ENCODE data around the gene CACNG1.

CACNG1 gene

DNA sequence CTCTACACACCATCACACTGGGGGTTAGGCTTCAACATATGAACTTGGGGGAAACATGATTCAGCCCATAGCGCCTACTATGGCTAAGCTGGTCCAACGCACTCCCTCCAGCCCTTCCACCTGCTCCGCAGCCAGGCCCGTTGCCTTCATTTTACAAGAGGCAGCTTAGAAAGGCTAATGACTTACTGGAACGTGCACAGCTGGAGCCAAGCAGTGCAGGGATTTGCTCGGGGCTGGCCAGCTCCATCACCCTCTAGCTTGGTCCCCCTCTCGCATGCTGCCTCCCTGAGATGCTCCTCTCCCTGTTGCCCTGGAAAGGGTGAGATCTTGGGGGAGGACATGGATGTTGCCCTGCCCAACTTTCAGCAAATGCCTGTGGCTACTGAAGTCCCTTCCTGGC lies 2.8 kb upstream of the CACNG1 start:
- Histone ChIP-seq H3K4me3 (replicated peaks; ENCODE audit: low read depth, low read length) (no peak overlapping the region), H3K36me3 (ENCODE audit: control insufficient read depth, insufficient read depth, low read length) (no peaks in the 10 kb centered on the region), H3K27me3 (replicated peaks; ENCODE audit: control insufficient read depth, insufficient read depth, low read length) (no peaks in the 10 kb centered on the region)
- DNase-seq (ENCODE audit: extremely low read depth, insufficient read length) = no peak
- TF ChIP-seq, protein P1, sequence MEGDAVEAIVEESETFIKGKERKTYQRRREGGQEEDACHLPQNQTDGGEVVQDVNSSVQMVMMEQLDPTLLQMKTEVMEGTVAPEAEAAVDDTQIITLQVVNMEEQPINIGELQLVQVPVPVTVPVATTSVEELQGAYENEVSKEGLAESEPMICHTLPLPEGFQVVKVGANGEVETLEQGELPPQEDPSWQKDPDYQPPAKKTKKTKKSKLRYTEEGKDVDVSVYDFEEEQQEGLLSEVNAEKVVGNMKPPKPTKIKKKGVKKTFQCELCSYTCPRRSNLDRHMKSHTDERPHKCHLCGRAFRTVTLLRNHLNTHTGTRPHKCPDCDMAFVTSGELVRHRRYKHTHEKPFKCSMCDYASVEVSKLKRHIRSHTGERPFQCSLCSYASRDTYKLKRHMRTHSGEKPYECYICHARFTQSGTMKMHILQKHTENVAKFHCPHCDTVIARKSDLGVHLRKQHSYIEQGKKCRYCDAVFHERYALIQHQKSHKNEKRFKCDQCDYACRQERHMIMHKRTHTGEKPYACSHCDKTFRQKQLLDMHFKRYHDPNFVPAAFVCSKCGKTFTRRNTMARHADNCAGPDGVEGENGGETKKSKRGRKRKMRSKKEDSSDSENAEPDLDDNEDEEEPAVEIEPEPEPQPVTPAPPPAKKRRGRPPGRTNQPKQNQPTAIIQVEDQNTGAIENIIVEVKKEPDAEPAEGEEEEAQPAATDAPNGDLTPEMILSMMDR (IDR thresholded peaks at IDR 0.05; ENCODE audit: insufficient read depth, low read length, poor library complexity, severe bottlenecking) = no peak

DNA sequence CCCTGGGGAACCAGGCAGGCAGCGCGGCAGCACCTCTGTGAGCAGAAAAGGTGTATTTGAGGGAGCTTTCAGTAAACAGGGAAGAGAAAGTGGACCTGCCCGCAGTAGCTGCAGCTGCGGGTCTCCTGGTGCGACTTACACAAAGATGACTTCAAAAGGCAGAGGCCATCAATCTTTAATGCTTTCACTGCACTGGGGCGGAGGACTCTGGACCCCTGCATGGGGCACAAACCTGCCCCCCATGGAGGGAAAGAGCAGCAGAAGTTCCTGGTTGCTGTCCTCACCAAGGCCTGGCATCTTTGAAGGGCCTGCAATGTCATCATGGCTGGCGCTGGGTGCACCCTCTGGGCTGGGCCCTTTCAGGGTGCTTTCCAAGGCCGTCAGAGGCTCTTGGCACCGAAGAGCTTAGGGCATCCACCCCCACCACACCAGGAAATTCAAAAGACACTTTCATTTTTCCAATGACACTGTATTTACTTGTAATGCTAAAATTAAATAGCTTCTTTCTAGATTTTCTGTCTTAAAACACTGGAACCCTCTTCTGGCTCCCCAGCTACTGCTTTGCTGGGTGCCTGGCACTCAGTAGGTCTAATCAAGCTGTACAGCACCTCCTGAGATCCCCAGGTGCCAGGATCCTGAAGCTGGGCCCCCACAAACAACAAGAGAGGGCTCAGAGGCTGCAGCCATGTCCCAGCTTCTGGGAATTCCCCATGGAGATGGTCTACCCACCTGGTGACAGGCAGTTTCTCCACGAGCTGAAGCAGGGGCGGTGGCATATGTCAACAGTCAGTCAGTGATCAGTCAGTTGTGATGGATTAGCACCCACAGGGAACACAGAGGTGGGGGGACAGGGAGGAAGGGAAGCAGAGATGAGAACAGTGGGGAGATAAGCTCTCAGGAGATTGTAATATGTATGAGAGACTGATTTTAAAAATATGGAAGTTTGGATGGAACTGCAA lies 2.1 kb upstream of the CACNG1 start:
- TF ChIP-seq, protein P1 (IDR thresholded peaks at IDR 0.05; ENCODE audit: insufficient read depth, low read length, poor library complexity, severe bottlenecking) = no peak
- no peak for DNase-seq (ENCODE audit: extremely low read depth, insufficient read length)

DNA sequence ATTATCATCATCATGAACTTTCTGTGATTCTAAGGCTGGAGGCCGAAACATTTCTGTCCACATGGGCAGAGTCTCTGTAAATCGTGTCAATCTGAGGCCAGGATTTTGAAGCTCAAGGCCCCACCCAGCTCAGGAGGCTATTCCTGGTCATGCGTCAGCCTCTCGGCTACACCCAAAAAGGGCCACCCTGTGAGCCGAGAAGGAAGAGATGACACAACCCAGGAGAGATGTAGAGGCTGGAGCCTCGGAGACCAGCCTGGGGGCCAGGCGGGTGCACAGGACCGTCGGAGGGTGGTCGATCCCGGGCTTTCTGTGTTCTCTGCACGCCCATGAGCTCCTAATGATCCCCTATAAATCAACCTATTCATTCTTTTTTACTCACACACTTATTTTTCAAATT lies 1.1 kb upstream of the CACNG1 start:
- TF ChIP-seq, protein P1 (IDR thresholded peaks at IDR 0.05; ENCODE audit: insufficient read depth, low read length, poor library complexity, severe bottlenecking) = no peak
- no peaks in the 10 kb centered on the region for H3K27me3 ChIP-seq (replicated peaks; ENCODE audit: control insufficient read depth, insufficient read depth, low read length)
- DNase-seq (ENCODE audit: extremely low read depth, insufficient read length) = no peak
- no peak overlapping the region for H3K4me3 ChIP-seq (replicated peaks; ENCODE audit: low read depth, low read length)
- no peaks in the 10 kb centered on the region for H3K36me3 ChIP-seq (ENCODE audit: control insufficient read depth, insufficient read depth, low read length)

More for the DNA sequence above, 2.1 kb upstream of the CACNG1 start:
- no peaks in the 10 kb centered on the region for H3K27me3 ChIP-seq (replicated peaks; ENCODE audit: control insufficient read depth, insufficient read depth, low read length)
- no peaks in the 10 kb centered on the region for H3K36me3 ChIP-seq (ENCODE audit: control insufficient read depth, insufficient read depth, low read length)
- H3K4me3 ChIP-seq (replicated peaks; ENCODE audit: low read depth, low read length) = no peak overlapping the region

DNA sequence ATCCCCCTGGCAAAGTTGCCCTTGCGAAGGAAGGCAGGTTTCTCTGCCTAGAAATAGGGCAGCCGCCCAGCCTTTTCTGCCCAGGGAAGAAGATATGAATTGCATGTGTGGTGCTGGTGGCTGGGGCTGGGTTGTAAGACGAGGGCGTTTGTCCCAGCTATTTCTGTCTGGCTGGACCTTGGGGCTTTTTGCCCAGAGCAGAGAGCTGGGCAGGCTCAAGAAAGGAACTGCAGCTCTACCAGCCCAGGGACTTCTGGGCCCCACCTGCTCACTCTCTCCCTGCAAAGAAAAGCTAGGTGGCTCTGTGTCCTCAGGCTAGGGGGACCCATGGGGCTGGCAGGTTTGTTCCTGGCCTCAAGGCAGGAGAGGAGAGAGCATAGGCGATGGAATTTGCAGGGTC lies 586 bp downstream of the CACNG1 start:
- DNase-seq (ENCODE audit: extremely low read depth, insufficient read length) = no peak
- TF ChIP-seq, protein P1 (IDR thresholded peaks at IDR 0.05; ENCODE audit: insufficient read depth, low read length, poor library complexity, severe bottlenecking) = no peak
- Histone ChIP-seq H3K4me3 (replicated peaks; ENCODE audit: low read depth, low read length) (no peak overlapping the region), H3K36me3 (ENCODE audit: control insufficient read depth, insufficient read depth, low read length) (no peaks in the 10 kb centered on the region), H3K27me3 (replicated peaks; ENCODE audit: control insufficient read depth, insufficient read depth, low read length) (no peaks in the 10 kb centered on the region)

DNA sequence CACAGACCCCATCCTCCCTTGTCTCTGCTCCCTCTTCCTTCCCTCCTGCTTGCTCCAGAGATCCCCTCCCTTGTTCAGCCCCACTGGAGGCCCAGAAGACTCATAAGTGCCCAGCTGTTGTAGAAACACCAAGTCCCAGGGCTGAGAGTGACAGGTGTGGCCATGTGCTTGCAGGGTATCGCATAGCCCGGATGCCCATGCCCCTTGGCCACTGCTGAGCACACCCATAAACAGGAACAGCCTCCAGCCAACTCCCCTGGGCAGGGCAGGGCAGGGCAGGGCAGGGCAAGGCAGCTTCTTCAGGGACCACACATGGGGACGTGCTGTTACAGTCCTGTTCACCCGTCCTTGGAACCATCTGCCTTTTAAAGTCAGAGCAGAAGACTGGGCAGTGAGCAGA lies 2.0 kb downstream of the CACNG1 start:
- TF ChIP-seq, protein P1 (IDR thresholded peaks at IDR 0.05; ENCODE audit: insufficient read depth, low read length, poor library complexity, severe bottlenecking) = no peak
- DNase-seq (ENCODE audit: extremely low read depth, insufficient read length) = no peak
- Histone ChIP-seq H3K4me3 (replicated peaks; ENCODE audit: low read depth, low read length) (no peak overlapping the region), H3K36me3 (ENCODE audit: control insufficient read depth, insufficient read depth, low read length) (no peaks in the 10 kb centered on the region), H3K27me3 (replicated peaks; ENCODE audit: control insufficient read depth, insufficient read depth, low read length) (no peaks in the 10 kb centered on the region)

Measured in GM06990 (cell line).